Endodermal cell (in vitro differentiated cells): ENCODE data around the gene PRKCD. TPM values are rescaled to one million over a fixed set of nuclear protein-coding genes. Genes with fewer than 3 reads are reported as not detected.

Experiments
- DNase-seq: peaks from one replicate; pipeline ENCODE4 v3.0.0-alpha.2; 2017
- H3K27ac ChIP-seq: 2 replicates; pipeline ENCODE4 v1.5.1; 2013; ENCODE audit warnings: mild to moderate bottlenecking, low read depth, low read length, moderate library complexity
- H3K27me3 ChIP-seq: 2 replicates; pipeline ENCODE4 v1.6.1; 2013; ENCODE audit warnings: mild to moderate bottlenecking, low read length, moderate library complexity; ENCODE audit not compliant: insufficient read depth, control insufficient read depth, poor library complexity, severe bottlenecking
- H3K36me3 ChIP-seq: 2 replicates; pipeline ENCODE4 v1.7.0; 2013; ENCODE audit warnings: mild to moderate bottlenecking, low read length, moderate library complexity; ENCODE audit not compliant: control insufficient read depth, insufficient read depth
- H3K4me1 ChIP-seq: one replicate; pipeline ENCODE4 v1.7.0; 2013; ENCODE audit warnings: low read length; ENCODE audit not compliant: control insufficient read depth, insufficient read depth
- H3K4me3 ChIP-seq: 2 replicates; pipeline ENCODE4 v1.5.1; 2013; ENCODE audit warnings: mild to moderate bottlenecking, low read length, moderate library complexity
- H3K9ac ChIP-seq: 2 replicates; pipeline ENCODE4 v1.6.1; 2013; ENCODE audit warnings: mild to moderate bottlenecking, low read length, moderate library complexity; ENCODE audit not compliant: poor library complexity, severe bottlenecking; ENCODE audit errors: extremely low read depth
- H3K9me3 ChIP-seq: 2 replicates; pipeline ENCODE4 v1.6.1; 2013; ENCODE audit warnings: mild to moderate bottlenecking, low read length, moderate library complexity; ENCODE audit not compliant: control insufficient read depth
- H3K27ac Mint-ChIP-seq: 2 replicates; pipeline ENCODE4 v1.8.0; 2020; ENCODE audit warnings: mixed read lengths
- H3K27me3 Mint-ChIP-seq: 2 replicates; pipeline ENCODE4 v1.8.0; 2021; ENCODE audit warnings: mild to moderate bottlenecking, mixed read lengths; ENCODE audit not compliant: insufficient read depth
- H3K36me3 Mint-ChIP-seq: 2 replicates; pipeline ENCODE4 v1.8.0; 2020; ENCODE audit warnings: low read depth, mixed read lengths
- H3K4me1 Mint-ChIP-seq: 2 replicates; pipeline ENCODE4 v1.8.0; 2020; ENCODE audit warnings: mixed read lengths
- H3K4me3 Mint-ChIP-seq: 2 replicates; pipeline ENCODE4 v1.8.0; 2020; ENCODE audit warnings: mild to moderate bottlenecking, moderate library complexity, mixed read lengths
- H3K9me3 Mint-ChIP-seq: 2 replicates; pipeline ENCODE4 v1.8.0; 2020; ENCODE audit warnings: mild to moderate bottlenecking, mixed read lengths
- WGBS, 2 experiments: methylation state at CpG; one replicate each; pipeline versions ENCODE4 v1.1.5 to v1.1.7; 2013; ENCODE audit warnings: missing lambda C conversion rate in 2 of 2, mixed read lengths in 1 of 2; ENCODE audit not compliant: insufficient coverage in 1 of 2, insufficient read length in 1 of 2; 5-methylcytosine and 5-hydroxymethylcytosine counted together
- total RNA-seq, 2 donors: library from RNA; stranded (reverse); fragmentation: NEBNext Ultra II Directional in 1 of 2; extraction: Animal tissue kit (Norgen Biotek cat#: 25700) in 1 of 2; gene quantifications; 2 replicates in 1 of 2; 3 replicates in 1 of 2; pipeline ENCODE4 v1.2.1, GENCODE V29; 2021
- TF ChIP-seq, protein P1 (sequence below): fragments of 200-600 bp; sonication (generic); conservative IDR thresholded peaks from 2 replicates; pipeline ENCODE4 v1.5.0; 2021; ENCODE audit warnings: antibody characterized with exemption, mild to moderate bottlenecking

PRKCD gene
- total RNA-seq, 2 donors from 2014 or later: 19.9 to 26.6 TPM

DNA sequence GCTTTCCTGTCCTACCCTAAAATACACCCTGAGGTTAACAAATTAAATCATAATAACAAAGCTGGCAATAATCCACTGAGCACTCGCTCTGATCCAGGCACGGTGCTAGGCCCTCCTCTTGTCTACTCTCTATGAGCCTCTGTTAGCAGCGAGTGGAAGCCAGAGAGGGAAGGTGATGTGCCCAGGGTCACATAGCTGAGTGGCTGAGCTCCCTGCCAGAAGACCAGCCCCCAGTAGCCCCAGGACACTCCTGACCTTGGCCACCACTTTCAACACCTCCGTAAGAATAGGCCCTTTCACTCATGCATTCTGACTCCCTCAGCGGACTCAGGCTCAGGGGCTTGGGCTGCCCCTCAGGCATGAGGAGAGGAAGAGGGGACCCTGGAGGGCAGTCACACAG, 9.5 kb upstream of the PRKCD start:
- H3K27ac Mint-ChIP-seq: no peak overlapping the region
- no peak overlapping the region for H3K4me3 Mint-ChIP-seq
- no peaks in the 10 kb centered on the region for H3K9me3 ChIP-seq
- H3K36me3 Mint-ChIP-seq: no peaks in the 10 kb centered on the region
- H3K27ac ChIP-seq: no peak overlapping the region
- H3K4me3 ChIP-seq: no peak overlapping the region
- H3K27me3 Mint-ChIP-seq: peaks cover 7% of the 10 kb centered on the region
- TF ChIP-seq, protein P1, sequence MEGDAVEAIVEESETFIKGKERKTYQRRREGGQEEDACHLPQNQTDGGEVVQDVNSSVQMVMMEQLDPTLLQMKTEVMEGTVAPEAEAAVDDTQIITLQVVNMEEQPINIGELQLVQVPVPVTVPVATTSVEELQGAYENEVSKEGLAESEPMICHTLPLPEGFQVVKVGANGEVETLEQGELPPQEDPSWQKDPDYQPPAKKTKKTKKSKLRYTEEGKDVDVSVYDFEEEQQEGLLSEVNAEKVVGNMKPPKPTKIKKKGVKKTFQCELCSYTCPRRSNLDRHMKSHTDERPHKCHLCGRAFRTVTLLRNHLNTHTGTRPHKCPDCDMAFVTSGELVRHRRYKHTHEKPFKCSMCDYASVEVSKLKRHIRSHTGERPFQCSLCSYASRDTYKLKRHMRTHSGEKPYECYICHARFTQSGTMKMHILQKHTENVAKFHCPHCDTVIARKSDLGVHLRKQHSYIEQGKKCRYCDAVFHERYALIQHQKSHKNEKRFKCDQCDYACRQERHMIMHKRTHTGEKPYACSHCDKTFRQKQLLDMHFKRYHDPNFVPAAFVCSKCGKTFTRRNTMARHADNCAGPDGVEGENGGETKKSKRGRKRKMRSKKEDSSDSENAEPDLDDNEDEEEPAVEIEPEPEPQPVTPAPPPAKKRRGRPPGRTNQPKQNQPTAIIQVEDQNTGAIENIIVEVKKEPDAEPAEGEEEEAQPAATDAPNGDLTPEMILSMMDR: no peak
- no peaks in the 10 kb centered on the region for H3K36me3 ChIP-seq
- H3K9ac ChIP-seq: no peak overlapping the region
- no peaks in the 10 kb centered on the region for H3K4me1 Mint-ChIP-seq
- no peaks in the 10 kb centered on the region for H3K4me1 ChIP-seq
- H3K27me3 ChIP-seq: no peaks in the 10 kb centered on the region
- no peaks in the 10 kb centered on the region for H3K9me3 Mint-ChIP-seq
- WGBS, 2 experiments: 94 to 100% methylated on average over 3 to 5 of the region's 5 CpGs
- DNase-seq: no peak

GRCh38 chr3:53151870-53152660, 8.9 kb upstream of the PRKCD start:
- Histone ChIP-seq H3K27ac (no peak overlapping the region), H3K9ac (no peak overlapping the region), H3K4me1 (no peaks in the 10 kb centered on the region), H3K36me3 (no peaks in the 10 kb centered on the region), H3K27me3 (no peaks in the 10 kb centered on the region), H3K9me3 (no peaks in the 10 kb centered on the region), H3K4me3 (no peak overlapping the region)
- TF ChIP-seq, protein P1: no peak
- Mint-ChIP-seq H3K27me3 (peaks cover 11% of the 10 kb centered on the region), H3K4me3 (no peak overlapping the region), H3K36me3 (no peaks in the 10 kb centered on the region), H3K4me1 (peaks cover 5% of the 10 kb centered on the region), H3K27ac (no peak overlapping the region), H3K9me3 (no peaks in the 10 kb centered on the region)
- 91 to 93% methylated on average over 14 to 20 of the region's 20 CpGs for WGBS, 2 experiments
- DNase-seq: no peak

DNA sequence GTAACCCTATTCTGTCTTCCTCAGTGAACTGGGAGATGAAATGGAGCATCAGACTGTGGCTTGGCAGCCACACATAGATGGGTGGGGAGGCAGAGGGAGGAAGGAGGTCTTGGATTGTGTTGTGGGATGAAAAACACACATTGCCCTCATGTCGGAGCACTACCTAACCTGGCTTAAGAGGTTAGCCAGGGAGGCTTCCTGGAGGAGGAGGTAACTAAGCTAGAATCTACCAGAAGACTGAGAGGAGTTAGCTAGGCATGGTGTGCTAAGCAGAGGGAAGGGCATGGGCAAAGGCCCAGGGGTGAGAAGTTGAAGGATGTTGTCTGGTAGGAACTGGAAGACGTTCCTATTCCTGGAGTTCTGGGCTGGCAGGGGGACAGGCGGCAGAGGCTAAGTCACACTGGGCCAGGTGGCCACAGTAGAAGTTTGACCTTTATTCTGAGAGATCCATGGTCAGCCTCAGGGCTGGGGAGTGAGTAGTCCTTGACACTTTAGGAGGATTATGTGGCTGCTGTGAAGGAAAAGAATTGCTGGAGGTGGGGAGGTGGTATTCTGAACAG, 7.7 kb upstream of the PRKCD start:
- H3K9me3 Mint-ChIP-seq: no peaks in the 10 kb centered on the region
- H3K9me3 ChIP-seq: no peaks in the 10 kb centered on the region
- no peaks in the 10 kb centered on the region for H3K27me3 ChIP-seq
- H3K4me3 ChIP-seq: no peak overlapping the region
- H3K4me1 ChIP-seq: no peaks in the 10 kb centered on the region
- no peak overlapping the region for H3K27ac ChIP-seq
- H3K4me1 Mint-ChIP-seq: peaks cover 8% of the 10 kb centered on the region
- no peaks in the 10 kb centered on the region for H3K36me3 Mint-ChIP-seq
- 91 to 100% methylated on average over 1 to 3 of the region's 3 CpGs for WGBS, 2 experiments
- H3K27ac Mint-ChIP-seq: no peak overlapping the region
- no peak for DNase-seq
- no peak overlapping the region for H3K4me3 Mint-ChIP-seq
- H3K36me3 ChIP-seq: no peaks in the 10 kb centered on the region
- TF ChIP-seq, protein P1: no peak
- peaks cover 17% of the 10 kb centered on the region for H3K27me3 Mint-ChIP-seq
- no peak overlapping the region for H3K9ac ChIP-seq
